ENCODE results near the gene GPR137. TPM values are rescaled to one million over a fixed set of nuclear protein-coding genes. Genes with fewer than 3 reads are reported as not detected.

GPR137 gene
- total RNA-seq, 3 donors from 2014 or later (not counting 1 experiment from before 2014, with no cell fraction given) = 29.1 to 61.3 (median 34.4) TPM

GRCh38 chr11:64249563-64250414 is 35.9 kb upstream of the GPR137 start:
- Histone ChIP-seq H3K27ac (ENCODE audit: low read length) (no peak overlapping the region), H3K4me1 (ENCODE audit: control insufficient read depth, insufficient read depth, low read length) (peaks cover 54% of the 10 kb centered on the region), H3K9me3 (ENCODE audit: control insufficient read depth, insufficient read depth, low read length) (no peaks in the 10 kb centered on the region), H3K4me3 (ENCODE audit: low read length) (no peak overlapping the region), H3K36me3 (ENCODE audit: control insufficient read depth, insufficient read depth, low read length) (no peaks in the 10 kb centered on the region), H3K27me3 (ENCODE audit: control insufficient read depth, insufficient read depth, low read length) (no peaks in the 10 kb centered on the region)
- Mint-ChIP-seq H3K4me3 (peak overlapping the region; percentile 40), H3K4me1 (peaks cover 14 to 41% of the 10 kb centered on the region in 2 donors), H3K27ac (no peak overlapping the region), H3K27me3 (ENCODE audit: low read depth in 2 of 2) (no peaks in the 10 kb centered on the region), H3K36me3 (no peaks in the 10 kb centered on the region), H3K9me3 (no peaks in the 10 kb centered on the region)
- WGBS (ENCODE audit: insufficient coverage) = 83% methylated on average over 6 of the region's 8 CpGs
- DNase-seq (no peak), ATAC-seq (no peak)
- intact Hi-C loops (cut with micrococcal nuclease) = loop anchor here (2.0 kb wide), 1 partner anchor 19 kb away; no protein-coding TSS in a partner anchor
- no peak for TF ChIP-seq CTCF (IDR thresholded peaks at IDR 0.05)

- H3K4me1 ChIP-seq (ENCODE audit: control insufficient read depth, insufficient read depth, low read length) = peaks cover 47% of the 10 kb centered on the region
- Mint-ChIP-seq H3K27me3 (ENCODE audit: low read depth in 2 of 2) (no peaks in the 10 kb centered on the region), H3K9me3 (no peaks in the 10 kb centered on the region), H3K4me3 (peak overlapping the region; percentile 77), H3K4me1 (peaks cover 14 to 36% of the 10 kb centered on the region in 2 donors), H3K27ac (peak overlapping the region in 1 of 2 donors; percentile 18), H3K36me3 (no peaks in the 10 kb centered on the region)
- intact Hi-C loops (cut with micrococcal nuclease) = loop anchor here (1.0 to 2.0 kb wide), 2 partner anchors 18 to 51 kb away; no protein-coding TSS in a partner anchor
- H3K4me3 ChIP-seq (ENCODE audit: low read length) = peak overlapping the region; percentile 41
- ATAC-seq = no peak
- no peaks in the 10 kb centered on the region for H3K36me3 ChIP-seq (ENCODE audit: control insufficient read depth, insufficient read depth, low read length)
- no peak for TF ChIP-seq CTCF (IDR thresholded peaks at IDR 0.05)
- DNase-seq = no peak
- 27% methylated on average over 13 of the region's 13 CpGs for WGBS (ENCODE audit: insufficient coverage)
- H3K27ac ChIP-seq (ENCODE audit: low read length) = no peak overlapping the region
- no peaks in the 10 kb centered on the region for H3K27me3 ChIP-seq (ENCODE audit: control insufficient read depth, insufficient read depth, low read length)
- no peaks in the 10 kb centered on the region for H3K9me3 ChIP-seq (ENCODE audit: control insufficient read depth, insufficient read depth, low read length)
These were observed 35.1 kb upstream of the GPR137 start for GRCh38 chr11:64250415-64251015.

- Mint-ChIP-seq H3K4me1 (peaks cover 14 to 30% of the 10 kb centered on the region in 2 donors), H3K27me3 (ENCODE audit: low read depth in 2 of 2) (no peaks in the 10 kb centered on the region)
- WGBS (ENCODE audit: insufficient coverage) = under 1% methylated on average over 75 of the region's 75 CpGs
These were observed 34.5 kb upstream of the GPR137 start, which contains the start of gene PLCB3 for GRCh38 chr11:64251016-64251752. Gene PLCB3, plus strand, starts transcription at chr11:64251530. Its CDS starts 120 bp downstream, at chr11:64251650.

More at GRCh38 chr11:64251016-64251752, 34.5 kb upstream of the GPR137 start, which contains the start of gene PLCB3:
- H3K4me1 ChIP-seq (ENCODE audit: control insufficient read depth, insufficient read depth, low read length) = peaks cover 41% of the 10 kb centered on the region
- H3K36me3 ChIP-seq (ENCODE audit: control insufficient read depth, insufficient read depth, low read length) = no peaks in the 10 kb centered on the region
- intact Hi-C loops (cut with micrococcal nuclease) = loop anchor here (1.0 to 2.0 kb wide), 2 partner anchors 18 to 50 kb away; no protein-coding TSS in a partner anchor
- H3K27me3 ChIP-seq (ENCODE audit: control insufficient read depth, insufficient read depth, low read length) = no peaks in the 10 kb centered on the region
- peak within 1 kb of the TSS; percentile 58 for H3K4me3 ChIP-seq (ENCODE audit: low read length)
- no peak within 1 kb of the TSS for H3K27ac ChIP-seq (ENCODE audit: low read length)
- Mint-ChIP-seq H3K27ac (peak within 1 kb of the TSS in 1 of 2 donors; percentile 86), H3K4me3 (peak within 1 kb of the TSS; percentile 86), H3K36me3 (no peaks in the 10 kb centered on the region), H3K9me3 (no peaks in the 10 kb centered on the region)
- peak; percentile 67 to 77 for DNase-seq
- TF ChIP-seq CTCF (IDR thresholded peaks at IDR 0.05) = peak; percentile 78
- peak; percentile 72 to 86 (median 79) for ATAC-seq
- H3K9me3 ChIP-seq (ENCODE audit: control insufficient read depth, insufficient read depth, low read length) = no peaks in the 10 kb centered on the region

All from natural killer cell (primary cell).